Transverse colon (tissue), 4 donors: ENCODE data around the gene USP48.

Source experiments
- CTCF ChIP-seq, 5 experiments: fragments of 200-600 bp in 3 of 5; fragments of 450-650 bp in 2 of 5; sonication (generic) in 3 of 5; IDR thresholded peaks; 1 replicate in 2 of 5; 2 replicates in 3 of 5; pipeline ENCODE4 v1.5.1; 2016 to 2017; ENCODE audit warnings: antibody characterized with exemption in 5 of 5, inconsistent platforms in 3 of 5, mild to moderate bottlenecking in 2 of 5, moderate library complexity in 1 of 5
- POLR2A ChIP-seq: fragments of 450-650 bp; IDR thresholded peaks from one replicate; pipeline ENCODE4 v1.6.1; 2016; ENCODE audit warnings: antibody characterized with exemption, mild to moderate bottlenecking, moderate library complexity
- POLR2AphosphoS5 ChIP-seq, 3 donors: sonication (generic); formaldehyde crosslinking; IDR thresholded peaks; one replicate each; pipeline ENCODE4 v1.6.1; 2016; ENCODE audit warnings: antibody characterized with exemption in 3 of 3

GRCh38 chr1:21641537-21641936 is 141.4 kb downstream of the USP48 start:
- no peak for TF ChIP-seq CTCF (IDR thresholded peaks at IDR 0.05)
- no peak for TF ChIP-seq POLR2A
- TF ChIP-seq POLR2AphosphoS5 (IDR thresholded peaks at IDR 0.05), result no peak
